Stomach smooth muscle (tissue), 2 donors: ENCODE results near the gene ITPRID2.

Experiments
- H3K27ac ChIP-seq: one replicate; pipeline ENCODE4 v1.7.0; 2013; ENCODE audit warnings: mild to moderate bottlenecking, low read length, inconsistent platforms
- H3K27me3 ChIP-seq, 2 donors: one replicate each; pipeline ENCODE4 v1.7.0; 2013; ENCODE audit warnings: low read length in 2 of 2; ENCODE audit not compliant: insufficient read depth in 2 of 2, control insufficient read depth in 1 of 2
- H3K36me3 ChIP-seq, 2 donors: one replicate each; pipeline ENCODE4 v1.7.0; 2013; ENCODE audit warnings: low read length in 2 of 2; ENCODE audit not compliant: control insufficient read depth in 2 of 2, insufficient read depth in 2 of 2
- H3K4me1 ChIP-seq: one replicate; pipeline ENCODE4 v1.7.0; 2013; ENCODE audit warnings: low read length; ENCODE audit not compliant: control insufficient read depth, insufficient read depth
- H3K4me3 ChIP-seq, 2 donors: one replicate each; pipeline ENCODE4 v1.7.0; 2013; ENCODE audit warnings: low read length in 2 of 2
- H3K9ac ChIP-seq, 2 donors: one replicate each; pipeline ENCODE4 v1.7.0; 2013; ENCODE audit warnings: low read length in 2 of 2, mild to moderate bottlenecking in 1 of 2
- H3K9me3 ChIP-seq, 2 donors: one replicate each; pipeline ENCODE4 v1.7.0; 2013; ENCODE audit warnings: low read length in 2 of 2; ENCODE audit not compliant: control insufficient read depth in 2 of 2
- donor health status: healthy.
- donor health status: Pancreatic carcinoma.

ITPRID2 gene

DNA sequence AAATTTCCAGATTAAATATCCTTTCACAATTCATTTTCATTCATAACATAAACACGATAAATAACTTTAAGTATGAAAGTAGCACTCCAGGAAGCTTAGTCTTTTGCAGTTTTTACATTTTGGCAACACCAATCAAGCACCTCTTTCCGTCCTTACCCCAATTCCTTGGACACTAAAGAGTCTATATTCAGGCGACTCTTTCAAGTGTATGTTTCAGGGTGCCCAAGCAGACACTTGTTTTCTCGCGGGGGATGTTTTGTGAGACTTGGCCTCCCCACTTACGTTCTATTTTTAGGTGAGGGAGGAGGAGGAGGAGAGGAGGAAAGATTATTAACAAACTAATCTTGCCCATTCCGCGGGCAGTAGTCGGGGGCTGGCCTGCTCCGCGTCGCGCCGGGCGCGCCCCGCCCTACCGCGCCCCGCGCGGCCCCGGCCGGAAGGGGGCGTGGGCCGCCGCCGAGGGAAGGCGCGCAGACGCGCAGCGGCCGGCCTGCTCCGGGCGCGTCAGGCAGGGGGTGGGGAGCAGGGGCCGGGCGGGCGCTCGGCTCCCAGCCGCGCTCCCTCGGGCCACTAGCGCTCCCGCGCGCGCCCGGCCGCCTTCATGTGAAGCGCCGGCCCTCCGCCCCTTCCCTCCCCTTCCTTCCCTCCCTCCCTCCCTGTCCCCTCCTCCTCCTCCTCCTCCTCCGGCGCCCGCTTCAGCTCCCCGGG lies at the start of gene ITPRID2:
Gene ITPRID2, plus strand, starts transcription at position 473 of the 708 bp plus-strand sequence. CDS start 337 bp downstream, outside the sequence.
- H3K4me3 ChIP-seq: peak within 1 kb of the TSS; percentile 86 to 99
- no peaks in the 10 kb centered on the region for H3K36me3 ChIP-seq
- no peaks in the 10 kb centered on the region for H3K27me3 ChIP-seq
- H3K4me1 ChIP-seq: peaks cover 5% of the 10 kb centered on the region
- H3K27ac ChIP-seq: peak within 1 kb of the TSS; percentile 68
- H3K9ac ChIP-seq: peak within 1 kb of the TSS; percentile 73 to 91
- H3K9me3 ChIP-seq: no peaks in the 10 kb centered on the region

DNA sequence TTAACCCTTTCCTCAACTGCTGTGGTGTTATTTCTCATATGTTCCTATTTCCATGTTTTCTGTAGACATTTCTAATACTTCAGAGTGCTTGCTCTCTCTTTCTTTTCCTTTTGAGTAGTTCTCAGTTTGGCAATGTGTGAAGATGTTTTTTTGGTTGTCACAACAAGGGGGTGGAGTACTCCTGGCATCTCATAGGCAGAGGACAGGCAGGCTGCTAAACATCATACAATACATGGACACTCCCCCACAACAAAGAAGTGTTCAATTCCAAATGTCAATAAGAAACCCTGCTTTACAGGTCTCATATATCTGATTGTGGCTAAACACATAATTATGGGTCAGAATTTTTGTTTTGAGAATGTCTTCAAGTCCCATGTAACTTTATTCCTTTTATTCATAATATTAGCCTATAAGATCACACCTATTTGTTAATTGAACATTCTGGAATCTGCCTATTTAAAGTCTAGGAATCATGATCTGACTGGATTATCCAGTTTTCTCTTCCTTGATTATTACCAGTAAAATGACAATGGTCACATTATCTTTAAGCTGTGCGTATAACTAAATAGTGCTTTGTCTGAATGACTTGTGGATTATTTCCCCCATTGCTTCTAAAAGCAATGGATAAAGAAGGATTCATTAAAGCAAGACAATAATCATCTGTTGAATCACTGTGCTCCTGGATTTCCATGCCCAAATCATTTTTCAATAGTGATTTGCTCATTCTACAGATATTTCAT lies 46.8 kb upstream of the ITPRID2 start:
- Histone ChIP-seq H3K4me1 (no peaks in the 10 kb centered on the region), H3K4me3 (no peak overlapping the region), H3K36me3 (no peaks in the 10 kb centered on the region), H3K27me3 (no peaks in the 10 kb centered on the region), H3K27ac (no peak overlapping the region), H3K9ac (no peak overlapping the region), H3K9me3 (no peaks in the 10 kb centered on the region)

DNA sequence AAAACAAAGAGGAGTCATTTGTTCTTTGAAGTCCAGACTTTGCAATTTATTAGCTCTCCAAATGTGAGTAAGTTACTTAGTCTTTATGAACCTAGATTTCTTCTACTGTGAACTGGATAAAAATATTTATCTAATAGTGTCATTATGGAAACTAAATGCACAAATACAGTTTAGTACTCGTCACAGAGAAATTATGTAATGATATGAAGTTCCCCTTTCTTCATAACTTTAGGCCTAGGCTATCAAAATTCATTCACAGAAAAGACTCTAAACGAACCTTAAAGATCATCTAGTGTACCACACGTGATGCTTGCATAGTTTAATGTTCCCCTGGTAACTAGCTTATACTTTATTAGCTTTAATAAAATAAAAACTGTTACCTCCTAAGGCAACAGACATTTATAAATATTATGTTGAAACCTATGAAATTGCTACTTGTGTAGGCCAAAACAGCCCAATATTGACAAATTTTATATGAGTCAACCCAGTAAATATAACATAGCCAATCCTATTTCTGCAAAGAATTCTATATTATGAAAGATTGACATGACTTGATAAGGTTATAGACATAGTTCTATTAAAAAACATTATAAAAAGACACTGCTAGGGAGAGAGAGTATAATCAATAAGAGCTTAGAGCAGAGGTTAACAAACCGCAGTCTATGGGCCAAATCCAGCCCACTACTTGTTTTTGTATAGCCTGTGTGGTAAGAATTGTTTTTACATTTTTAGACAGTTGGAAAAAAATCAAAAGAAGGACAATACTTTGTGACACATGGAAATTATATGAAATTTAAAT lies 44.9 kb upstream of the ITPRID2 start:
- Histone ChIP-seq H3K4me3 (no peak overlapping the region), H3K27me3 (no peaks in the 10 kb centered on the region), H3K4me1 (no peaks in the 10 kb centered on the region), H3K9me3 (no peaks in the 10 kb centered on the region), H3K27ac (no peak overlapping the region), H3K36me3 (no peaks in the 10 kb centered on the region), H3K9ac (no peak overlapping the region)

DNA sequence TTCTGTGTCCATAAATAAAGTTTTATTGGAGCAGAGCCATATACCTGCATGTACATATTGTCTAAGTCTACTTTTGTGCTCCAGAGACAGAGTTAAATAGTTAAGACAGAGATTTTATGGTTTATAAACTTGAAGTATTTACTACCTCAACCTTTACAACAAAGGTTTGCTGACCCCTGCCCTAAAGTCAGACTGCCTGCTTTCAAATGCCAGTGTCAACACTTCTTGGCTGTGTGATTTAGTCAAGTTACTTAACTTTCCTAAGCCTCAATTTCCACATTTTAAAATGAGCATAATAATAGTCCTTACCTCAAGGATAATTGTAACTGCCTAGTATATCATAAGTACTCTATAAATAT lies 44.4 kb upstream of the ITPRID2 start:
- H3K27ac ChIP-seq: no peak overlapping the region
- H3K9ac ChIP-seq: no peak overlapping the region
- no peaks in the 10 kb centered on the region for H3K9me3 ChIP-seq
- H3K27me3 ChIP-seq: no peaks in the 10 kb centered on the region
- H3K4me3 ChIP-seq: no peak overlapping the region
- H3K4me1 ChIP-seq: no peaks in the 10 kb centered on the region
- no peaks in the 10 kb centered on the region for H3K36me3 ChIP-seq

DNA sequence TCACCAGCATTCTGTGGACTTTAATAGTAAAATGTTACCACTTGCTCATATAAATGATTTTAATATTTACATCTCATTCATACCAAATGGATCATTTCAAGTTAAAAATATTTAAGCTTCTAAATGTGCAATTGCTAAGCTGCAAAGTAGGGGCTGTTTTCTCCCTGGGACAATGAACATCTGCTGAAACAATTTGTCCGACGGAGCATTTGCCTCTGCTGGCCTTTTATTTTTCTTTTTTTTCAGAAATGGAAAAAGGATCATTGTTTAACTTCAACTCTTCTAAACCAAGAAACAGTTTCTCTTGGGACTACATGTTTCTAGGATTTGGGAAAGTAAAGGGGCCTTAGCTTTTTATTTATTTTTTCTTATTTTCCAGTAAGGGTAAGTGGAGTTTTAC lies 43.8 kb upstream of the ITPRID2 start:
- Histone ChIP-seq H3K4me3 (no peak overlapping the region), H3K9me3 (no peaks in the 10 kb centered on the region), H3K27me3 (no peaks in the 10 kb centered on the region), H3K9ac (no peak overlapping the region), H3K36me3 (no peaks in the 10 kb centered on the region), H3K4me1 (no peaks in the 10 kb centered on the region), H3K27ac (no peak overlapping the region)

DNA sequence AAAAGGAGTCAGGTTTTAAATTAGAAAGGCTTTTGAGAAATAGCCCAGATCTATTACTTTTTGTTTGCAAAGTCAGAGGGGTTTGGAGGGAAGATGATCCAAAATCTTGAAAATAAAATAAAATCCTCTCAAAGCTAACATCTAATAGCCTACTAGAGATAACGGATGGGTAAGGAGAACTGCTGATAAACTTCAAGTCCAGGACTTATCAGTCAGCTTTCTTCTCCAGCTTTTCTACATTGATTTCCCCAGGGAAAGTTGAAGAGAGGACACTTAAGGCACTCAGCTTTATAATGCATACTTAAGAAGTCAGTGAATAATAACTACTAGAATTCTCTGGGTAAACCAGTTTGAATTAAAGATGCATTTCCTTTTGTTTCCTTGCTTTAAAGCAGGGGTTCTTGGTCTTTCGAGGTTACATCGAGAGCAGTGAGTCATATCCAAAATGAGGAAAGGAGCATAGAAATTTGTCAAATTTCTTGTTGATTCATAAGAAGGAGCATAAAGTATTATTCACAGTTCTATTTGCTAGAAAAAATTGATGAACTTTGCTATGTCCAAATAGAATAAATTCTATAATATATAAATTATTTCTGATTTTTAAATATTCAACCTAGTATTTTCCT lies 43.2 kb upstream of the ITPRID2 start:
- Histone ChIP-seq H3K27me3 (no peaks in the 10 kb centered on the region), H3K36me3 (no peaks in the 10 kb centered on the region), H3K27ac (no peak overlapping the region), H3K4me1 (no peaks in the 10 kb centered on the region), H3K9me3 (no peaks in the 10 kb centered on the region), H3K9ac (no peak overlapping the region), H3K4me3 (no peak overlapping the region)

DNA sequence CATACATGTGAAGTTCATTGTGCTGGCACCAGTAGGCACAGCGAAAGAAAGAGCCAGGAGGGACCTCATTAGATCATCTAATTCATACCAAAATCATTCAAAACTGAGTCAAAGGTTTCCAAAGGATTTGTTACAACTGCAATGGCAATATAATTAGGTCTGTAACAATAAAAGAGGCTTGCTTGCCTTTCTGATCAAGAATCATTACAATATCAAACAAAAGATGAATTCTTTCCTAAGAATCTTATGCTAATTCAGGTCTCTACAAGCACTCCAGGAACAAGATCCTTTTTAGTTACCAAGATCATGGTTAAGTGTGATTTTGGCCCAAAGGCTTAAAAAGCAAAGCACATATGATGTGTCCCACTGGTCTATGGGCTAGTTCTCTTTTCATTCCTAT lies 41.9 kb upstream of the ITPRID2 start:
- Histone ChIP-seq H3K36me3 (no peaks in the 10 kb centered on the region), H3K9me3 (no peaks in the 10 kb centered on the region), H3K27me3 (no peaks in the 10 kb centered on the region), H3K9ac (no peak overlapping the region), H3K4me3 (no peak overlapping the region), H3K4me1 (no peaks in the 10 kb centered on the region), H3K27ac (no peak overlapping the region)

DNA sequence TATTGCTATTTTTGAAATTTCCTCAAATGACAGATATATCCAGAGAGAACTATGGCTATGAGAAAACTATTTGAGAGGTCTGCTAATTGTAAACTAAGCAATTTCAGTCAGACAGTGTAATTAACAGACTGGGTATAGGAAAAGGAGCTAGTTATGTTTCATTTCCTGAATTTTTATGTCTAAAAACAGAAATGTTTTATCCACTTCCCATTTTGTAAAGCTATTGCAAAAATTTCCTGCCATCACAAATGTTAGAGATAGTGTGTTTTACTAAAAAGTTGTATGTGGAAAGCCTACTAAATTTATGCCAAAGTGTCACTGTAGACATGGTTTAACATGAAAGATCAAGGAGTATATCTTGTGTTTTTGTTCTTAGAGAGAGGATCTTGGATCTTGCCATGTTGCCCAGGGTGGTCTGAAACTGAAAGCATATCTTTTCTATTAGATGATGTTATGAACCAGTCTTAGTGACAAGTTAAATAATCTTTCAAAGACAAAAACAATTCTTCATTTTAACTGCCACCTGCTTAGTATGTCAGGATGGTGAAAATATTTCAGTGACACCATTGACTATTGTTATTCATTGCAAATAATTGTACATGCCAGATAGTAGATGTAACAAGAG lies 40.5 kb upstream of the ITPRID2 start:
- Histone ChIP-seq H3K9me3 (no peaks in the 10 kb centered on the region), H3K27me3 (no peaks in the 10 kb centered on the region), H3K9ac (no peak overlapping the region), H3K4me3 (no peak overlapping the region), H3K36me3 (no peaks in the 10 kb centered on the region), H3K4me1 (no peaks in the 10 kb centered on the region), H3K27ac (no peak overlapping the region)

DNA sequence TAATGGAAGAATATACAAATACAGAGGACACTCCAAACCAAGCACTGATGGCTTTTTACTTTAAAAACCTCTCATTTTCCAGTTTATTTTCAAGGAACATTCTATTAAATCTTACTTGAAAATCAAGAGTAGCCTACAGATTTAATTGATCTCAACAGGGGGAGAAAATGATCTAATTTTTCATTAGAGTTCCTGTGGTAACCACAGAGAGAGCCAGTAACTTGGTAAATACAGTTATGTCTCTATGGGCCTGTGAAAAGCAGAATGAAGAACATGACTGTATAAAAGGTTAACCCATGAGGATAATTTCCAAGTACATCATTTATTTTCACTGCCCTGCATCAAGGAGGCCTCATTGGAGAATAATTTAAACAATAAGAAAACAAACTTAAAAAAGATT lies 39.8 kb upstream of the ITPRID2 start:
- Histone ChIP-seq H3K4me1 (no peaks in the 10 kb centered on the region), H3K4me3 (no peak overlapping the region), H3K36me3 (no peaks in the 10 kb centered on the region), H3K9me3 (no peaks in the 10 kb centered on the region), H3K9ac (no peak overlapping the region), H3K27ac (no peak overlapping the region), H3K27me3 (no peaks in the 10 kb centered on the region)

DNA sequence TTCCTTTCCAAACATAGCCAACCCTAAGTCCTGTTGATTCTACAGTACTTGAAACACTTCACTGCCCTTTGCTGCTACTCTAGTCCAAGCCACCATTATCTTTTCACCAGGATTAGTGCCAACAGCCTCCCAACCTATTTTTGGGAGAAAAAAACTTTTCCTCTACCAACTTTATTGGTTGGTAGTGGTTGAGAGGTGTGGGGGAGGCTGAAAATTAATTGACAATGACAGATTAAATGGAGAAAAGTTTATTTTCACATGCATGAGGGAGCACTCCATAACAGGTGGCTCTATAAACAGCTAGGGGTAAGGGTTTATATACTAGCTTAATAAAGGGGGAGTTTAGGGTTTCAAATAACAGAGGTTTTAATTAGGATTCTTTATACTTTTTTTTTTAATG lies 37.8 kb upstream of the ITPRID2 start:
- H3K4me3 ChIP-seq: no peak overlapping the region
- no peak overlapping the region for H3K27ac ChIP-seq
- no peaks in the 10 kb centered on the region for H3K4me1 ChIP-seq

More for the DNA sequence above, 37.8 kb upstream of the ITPRID2 start:
- no peaks in the 10 kb centered on the region for H3K9me3 ChIP-seq
- H3K36me3 ChIP-seq: no peaks in the 10 kb centered on the region
- no peaks in the 10 kb centered on the region for H3K27me3 ChIP-seq
- H3K9ac ChIP-seq: no peak overlapping the region
